ENCODE measurements around the gene PLA2G4E.

The PLA2G4E gene

DNA sequence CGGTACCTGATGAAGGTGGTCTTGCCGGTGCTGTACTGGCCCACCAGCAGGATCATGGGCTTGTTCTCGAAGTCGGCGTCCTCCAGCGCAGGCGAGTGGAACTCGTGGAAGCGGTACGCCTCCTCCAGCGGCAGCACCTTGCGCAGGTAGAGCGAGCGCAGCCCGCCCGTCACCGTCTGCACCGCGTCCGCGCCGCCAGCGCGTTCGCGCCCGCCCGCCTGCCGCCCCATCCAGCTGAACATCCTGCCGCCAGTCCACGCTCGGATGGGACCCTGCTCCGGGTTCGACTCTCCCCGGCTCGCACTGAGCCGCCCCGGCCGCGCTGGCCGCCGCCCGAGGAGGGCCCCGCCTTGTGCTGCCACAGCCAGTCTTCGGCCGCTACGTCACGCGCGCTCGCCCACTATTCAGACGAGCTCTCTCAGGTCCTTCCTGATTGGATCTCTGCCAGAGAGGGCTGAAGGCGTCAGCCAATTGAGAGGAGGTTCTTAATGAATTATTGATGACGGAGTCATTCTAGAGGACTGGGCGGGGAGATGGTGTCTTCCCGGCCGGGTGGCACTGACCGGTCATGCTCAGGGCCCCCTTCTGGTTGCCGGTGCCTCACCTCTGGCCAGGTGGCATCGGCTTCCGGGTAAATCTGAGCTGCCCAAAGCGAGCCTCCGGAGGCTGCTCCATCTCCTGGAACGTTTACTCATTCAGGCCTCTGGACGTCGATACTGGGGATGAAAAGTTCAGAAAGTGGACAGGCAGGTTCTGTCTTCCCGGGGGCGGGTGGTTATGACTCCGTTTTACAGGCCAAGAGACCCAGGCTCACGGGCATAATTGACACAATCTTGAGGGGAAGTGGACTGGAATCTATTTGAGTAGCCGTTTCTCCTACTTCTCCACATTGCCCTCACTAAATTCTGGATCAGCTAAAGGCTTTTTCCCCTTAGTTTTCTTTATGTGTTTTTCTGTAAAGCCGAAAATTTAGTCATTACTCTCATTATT lies 48.3 kb downstream of the PLA2G4E start, which contains the start of gene EHD4:
EHD4 (minus strand) TSS at position 305 of the 990 bp plus-strand sequence; CDS start at position 242, 63 bp downstream.
- DNase-seq = peak; percentile 93

DNA sequence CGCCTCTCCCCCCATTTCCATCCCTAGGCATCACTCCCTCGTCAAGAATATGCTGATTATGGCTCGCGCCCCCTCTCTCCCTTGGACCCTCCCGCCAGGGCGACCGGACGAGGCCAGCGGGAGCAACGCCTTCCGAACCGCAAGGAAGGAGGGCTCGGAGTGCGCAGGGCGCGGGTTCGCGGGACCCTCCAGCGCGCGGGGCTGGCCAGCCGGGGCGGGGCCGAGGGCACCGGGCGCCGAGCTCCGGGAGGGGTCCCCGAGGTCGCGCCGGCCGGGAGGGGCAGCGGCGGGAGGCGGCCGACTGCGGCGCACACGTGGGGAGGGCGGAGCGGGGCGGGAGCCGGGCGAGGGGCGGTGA lies 49.0 kb downstream of the PLA2G4E start:
- no peak for DNase-seq

- peak; percentile 57 for DNase-seq
Observed at GRCh38 chr15:41971089-41971894, 49.5 kb downstream of the PLA2G4E start.

DNA sequence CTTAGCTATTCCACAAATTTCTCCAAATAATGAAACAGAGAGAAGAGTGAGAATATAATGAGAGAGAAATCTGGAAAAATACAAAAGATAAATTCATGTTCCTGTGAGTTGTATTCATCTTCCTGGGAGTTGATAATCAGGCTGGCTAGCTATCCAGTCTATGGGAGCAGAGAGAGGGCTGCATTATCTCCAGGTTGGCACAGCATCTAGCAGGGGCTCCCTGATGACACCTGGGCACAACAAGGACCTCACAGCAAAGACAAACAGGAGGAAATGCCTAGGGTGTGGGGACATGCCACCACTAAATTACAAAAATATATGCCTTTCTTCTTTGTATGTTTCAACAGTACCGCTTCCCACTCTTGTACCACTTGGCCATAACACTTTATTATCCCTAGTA lies 50.4 kb downstream of the PLA2G4E start:
- no peak for DNase-seq

DNA sequence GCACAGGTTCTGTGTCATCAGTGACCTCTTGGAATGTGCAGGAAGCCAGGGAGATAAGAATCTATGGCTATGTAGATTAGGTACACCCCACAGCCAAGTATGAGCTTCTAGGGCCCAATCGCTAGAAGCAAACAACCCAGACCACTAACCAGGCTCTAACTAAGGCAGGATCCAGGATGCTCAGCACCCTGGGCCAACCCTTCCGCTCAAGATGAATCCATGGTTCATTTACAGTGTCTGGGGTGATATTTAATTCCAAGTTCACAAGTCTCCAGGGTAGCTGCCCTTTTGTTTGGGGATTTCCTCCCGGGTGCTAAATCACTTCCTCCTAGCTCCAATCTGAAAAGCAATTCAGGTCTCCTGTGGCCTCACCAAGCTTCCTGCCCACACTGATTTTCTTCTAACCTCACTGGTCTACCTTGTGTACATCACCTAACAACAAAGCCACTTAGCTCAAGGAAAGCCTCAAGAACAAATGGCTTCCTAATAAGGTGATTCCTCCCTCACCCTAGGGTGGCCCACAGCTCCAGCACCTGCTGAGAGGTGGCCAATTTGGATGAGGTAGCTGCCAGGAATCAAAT lies 50.9 kb downstream of the PLA2G4E start:
- peak; percentile 30 for DNase-seq

GRCh38 chr15:41968701-41969100 lies 52.1 kb downstream of the PLA2G4E start:
- no peak for DNase-seq

GRCh38 chr15:41967506-41968206 lies 53.2 kb downstream of the PLA2G4E start:
- DNase-seq = peak; percentile 43

- DNase-seq = peak; percentile 16
Observed at GRCh38 chr15:41966920-41967465, 53.8 kb downstream of the PLA2G4E start.

DNA sequence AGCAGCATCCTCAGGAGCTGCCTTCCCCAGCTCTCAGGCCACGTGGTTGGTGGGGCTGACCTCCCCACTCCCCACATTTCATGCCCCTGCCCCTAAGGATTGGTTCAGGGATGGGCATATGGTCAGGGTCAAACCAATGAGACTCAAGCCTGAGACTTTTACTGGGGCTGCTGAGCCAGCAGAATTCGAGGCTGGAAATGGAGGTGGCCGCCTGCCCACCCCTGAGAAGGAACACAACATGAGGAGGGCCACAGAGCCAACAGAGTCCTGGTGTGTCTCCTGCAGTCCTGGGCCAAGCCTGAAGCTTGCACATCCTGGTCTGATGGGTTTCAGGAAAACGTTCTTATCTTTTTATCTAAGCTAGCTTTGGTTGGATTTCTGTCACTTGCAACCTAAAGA lies 54.4 kb downstream of the PLA2G4E start:
- DNase-seq = peak; percentile 31

DNA sequence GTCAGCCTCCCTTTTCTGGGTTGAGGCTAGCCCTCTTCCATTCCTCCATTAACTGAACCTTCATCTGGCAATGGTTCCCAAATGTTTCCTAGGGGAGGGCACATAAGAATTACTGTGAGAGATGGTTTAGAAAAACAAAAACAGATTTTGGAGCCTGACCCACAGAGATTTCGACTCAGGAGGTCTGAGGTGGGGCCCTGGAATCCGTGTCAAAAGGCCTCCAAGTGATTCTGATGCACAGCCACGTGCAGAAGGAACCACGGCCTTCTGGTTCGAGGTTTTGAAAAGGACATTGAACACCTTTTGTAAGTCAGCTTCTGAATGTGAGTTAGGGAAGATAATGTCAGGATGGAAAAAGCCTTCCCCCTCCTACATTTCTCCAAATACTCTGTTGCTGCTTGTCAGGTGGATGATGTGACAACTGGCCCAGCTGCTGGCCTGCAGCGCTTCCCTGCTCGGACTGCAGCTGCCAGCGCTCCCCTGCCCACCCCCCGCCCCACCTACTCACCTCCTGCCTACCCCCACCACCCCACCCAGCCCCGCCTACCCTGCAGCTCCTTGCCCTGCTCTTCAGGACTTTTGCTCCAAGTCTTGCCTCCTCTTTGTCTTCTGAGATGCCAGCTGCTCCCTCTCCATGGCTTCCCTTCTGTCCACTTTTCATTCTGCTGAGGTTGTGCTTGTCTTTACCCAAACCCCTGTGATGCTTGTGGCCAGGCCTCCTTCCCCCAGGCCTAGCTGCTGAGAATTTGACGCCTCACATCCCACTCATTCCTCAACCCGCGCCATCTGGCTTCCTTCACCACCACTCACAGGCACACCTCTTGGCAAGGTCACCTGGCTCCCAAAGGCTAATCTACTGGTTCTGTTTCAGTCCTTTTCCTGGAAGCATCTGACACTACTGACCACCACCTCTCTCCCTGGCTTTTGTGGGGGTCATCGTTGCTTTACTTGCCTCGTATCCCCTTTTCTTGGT lies 55.1 kb downstream of the PLA2G4E start:
- DNase-seq = peak; percentile 41

DNA sequence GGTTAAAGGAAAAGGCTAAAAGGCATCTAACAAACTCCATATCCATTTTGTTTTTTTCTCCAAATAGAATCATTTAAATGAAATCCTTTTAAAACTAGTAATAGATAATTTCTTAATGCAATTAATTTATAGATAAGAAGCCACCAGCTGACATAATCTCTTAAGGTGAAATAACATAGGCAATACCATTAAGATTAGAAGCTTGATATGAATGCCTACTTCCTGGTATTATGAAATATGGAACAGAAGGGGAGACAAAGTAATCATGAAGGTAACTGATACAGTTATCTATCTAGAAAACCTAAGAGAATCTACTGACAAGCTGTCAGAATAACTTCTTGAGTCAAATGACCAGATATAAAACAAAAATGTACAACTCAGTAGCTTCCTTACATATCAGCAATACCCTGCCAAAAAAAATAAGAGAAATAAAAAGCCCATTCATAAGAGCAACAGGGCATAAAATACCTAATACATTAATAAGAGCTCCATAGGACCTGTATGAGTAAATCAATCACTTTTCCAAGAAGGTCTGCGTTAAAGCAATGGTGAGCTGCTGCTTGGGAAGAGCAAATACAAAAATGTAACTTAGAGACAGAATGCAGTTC lies 59.1 kb downstream of the PLA2G4E start:
- DNase-seq = no peak

GRCh38 chr15:41961001-41961518 lies 59.8 kb downstream of the PLA2G4E start:
- DNase-seq = no peak

- peak; percentile 46 for DNase-seq
Observed at GRCh38 chr15:41958002-41958420, 62.8 kb downstream of the PLA2G4E start.

- DNase-seq = peak; percentile 36
Observed at GRCh38 chr15:41957021-41957897, 63.6 kb downstream of the PLA2G4E start.

GRCh38 chr15:41955807-41956525 lies 64.9 kb downstream of the PLA2G4E start:
- peak; percentile 49 for DNase-seq

- peak; percentile 24 for DNase-seq
Observed at GRCh38 chr15:41955100-41955499, 65.7 kb downstream of the PLA2G4E start.

GRCh38 chr15:41954036-41954435 lies 66.8 kb downstream of the PLA2G4E start:
- peak; percentile 27 for DNase-seq

GRCh38 chr15:41952013-41952563 lies 68.8 kb downstream of the PLA2G4E start:
- DNase-seq = peak; percentile 26
